GM18505 (cell line): Measurements from ENCODE around the gene ERBB4.

ENCODE experiments used
- ATAC-seq: cut with Tn5 transposase; IDR thresholded peaks from one replicate; pipeline ENCODE4 v1.9.1; 2021; ENCODE audit not compliant: unreplicated experiment
- POLR2A ChIP-seq: IDR thresholded peaks from 4 replicates; pipeline ENCODE4 v1.6.1; 2011; ENCODE audit warnings: borderline replicate concordance; ENCODE audit not compliant: insufficient read depth, insufficient read length; ENCODE audit errors: extremely low read depth

Gene ERBB4

DNA sequence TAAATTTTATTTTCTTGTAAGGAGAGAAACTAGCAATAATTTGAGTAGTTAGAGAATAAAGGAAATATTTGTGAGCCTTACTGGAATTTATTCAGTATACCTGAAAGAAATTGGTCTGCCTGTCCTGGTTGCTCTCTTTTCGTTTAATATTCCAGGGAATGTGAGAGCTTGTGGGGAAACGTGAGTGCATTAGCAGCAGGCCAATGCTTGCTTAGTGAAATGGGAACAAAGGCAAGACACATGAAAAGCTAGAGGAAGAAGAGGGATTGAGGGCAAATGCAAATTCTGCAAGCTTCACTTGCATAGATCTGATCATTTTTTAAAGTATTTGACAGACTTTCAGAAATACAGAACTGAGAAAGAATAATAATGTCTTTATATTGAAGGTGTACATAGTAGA lies 111.0 kb downstream of the ERBB4 start:
- ATAC-seq, result no peak
- no peak for TF ChIP-seq POLR2A

DNA sequence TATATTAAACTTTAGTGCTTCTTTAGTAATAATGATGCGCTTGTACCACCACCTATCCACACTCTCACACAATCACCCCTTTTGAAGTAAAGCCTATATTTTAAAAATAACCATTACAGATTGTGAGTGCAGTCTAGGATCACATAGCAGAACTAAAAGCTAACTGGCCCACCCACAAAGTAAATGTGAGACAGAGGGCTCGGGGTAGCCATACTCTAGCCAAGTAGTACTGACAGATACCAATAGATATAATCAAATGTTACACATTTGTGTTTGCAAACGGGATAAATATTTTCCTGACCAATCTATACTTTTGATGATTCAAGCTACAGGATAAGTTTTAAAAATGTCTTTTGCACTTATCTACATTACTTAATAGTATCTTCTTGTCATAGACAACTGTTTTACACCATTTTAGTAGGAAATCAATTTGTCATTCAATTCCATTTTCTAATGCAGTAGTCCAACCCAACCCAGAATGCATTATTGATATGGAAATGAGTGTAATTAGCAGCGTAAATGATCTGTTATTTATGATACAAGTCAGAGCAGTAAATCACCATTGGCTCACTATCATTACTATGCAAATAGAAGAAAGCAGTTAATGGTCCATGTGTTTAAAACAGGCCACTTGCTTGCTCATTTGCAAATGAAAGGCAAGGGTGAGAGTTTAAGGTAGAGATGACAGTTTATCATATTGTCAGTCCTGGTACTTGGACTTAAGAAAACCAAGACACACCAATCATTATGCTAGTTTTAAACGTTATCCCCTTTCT lies 111.8 kb downstream of the ERBB4 start:
- ATAC-seq, result no peak
- TF ChIP-seq POLR2A, result no peak

DNA sequence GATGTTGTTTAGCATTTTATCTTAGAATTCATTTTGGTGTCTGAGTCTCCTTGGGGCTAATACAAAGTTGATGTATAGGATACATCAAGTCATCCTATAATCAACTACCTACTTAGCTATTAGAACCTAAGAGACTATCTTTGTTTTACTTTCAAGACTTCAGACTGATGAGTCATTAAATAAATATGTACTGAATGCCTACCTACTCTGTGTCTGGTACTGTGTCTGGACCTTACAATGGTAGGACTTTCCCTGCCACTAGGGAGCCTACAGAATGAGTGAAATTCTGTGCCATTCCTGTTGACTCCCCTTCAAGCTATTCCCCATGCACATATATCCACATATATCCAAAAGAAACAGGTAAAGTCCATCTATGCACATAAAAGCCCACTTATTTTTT lies 114.5 kb downstream of the ERBB4 start:
- no peak for TF ChIP-seq POLR2A
- ATAC-seq, result no peak

DNA sequence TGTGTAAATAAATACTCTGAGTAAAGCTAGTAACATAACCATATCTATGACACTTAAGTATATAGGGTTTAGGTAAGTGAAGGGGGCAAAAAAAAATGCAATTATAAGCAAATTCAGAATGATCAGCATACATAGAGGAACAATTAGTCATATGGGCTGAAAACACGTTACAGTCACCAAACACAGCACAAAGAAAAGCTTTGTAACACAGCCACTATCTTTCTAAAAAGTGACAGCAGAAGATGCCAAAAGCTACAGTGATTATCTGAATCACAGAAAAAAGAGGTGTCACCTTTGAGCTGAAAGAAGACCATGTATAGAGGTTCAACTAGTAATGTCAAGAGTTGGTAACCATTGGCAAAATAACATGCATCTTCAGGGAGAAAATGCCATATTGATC lies 115.5 kb downstream of the ERBB4 start:
- no peak for ATAC-seq
- no peak for TF ChIP-seq POLR2A

DNA sequence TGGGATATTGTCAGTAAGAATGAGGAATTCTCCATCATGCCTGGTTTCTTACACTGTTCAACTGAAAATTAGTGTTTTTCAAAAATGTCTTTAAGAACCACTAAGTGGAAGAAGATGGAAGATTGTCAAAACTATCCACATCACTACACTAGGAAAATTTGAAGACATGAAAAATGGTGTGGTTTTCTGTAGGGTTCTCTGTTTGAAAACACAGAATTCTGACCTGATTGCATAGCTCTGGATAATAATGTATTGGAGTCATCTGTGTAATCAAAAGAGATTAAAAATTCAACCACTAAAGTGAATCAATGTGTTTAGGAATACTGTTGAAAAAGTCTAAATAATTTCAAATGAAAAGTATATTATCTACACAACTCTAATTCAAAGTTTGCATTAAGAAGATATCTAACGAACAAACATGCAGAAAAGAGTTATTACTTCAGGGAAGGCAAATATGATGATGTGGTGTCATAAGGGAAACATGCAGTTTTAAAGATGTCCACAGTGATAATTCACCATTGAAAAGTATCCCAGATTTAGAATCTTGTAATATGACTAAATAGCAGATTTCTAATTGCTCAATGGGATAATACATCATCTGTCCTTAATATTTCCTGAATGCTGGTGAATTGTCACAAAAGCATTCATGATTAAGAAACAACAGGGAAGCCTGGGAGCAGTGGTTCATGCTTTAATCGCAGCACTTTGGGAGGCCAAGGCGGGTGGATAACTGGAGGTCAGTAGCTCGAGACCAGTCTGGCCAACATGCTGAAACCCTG lies 116.9 kb downstream of the ERBB4 start:
- ATAC-seq, result no peak

DNA sequence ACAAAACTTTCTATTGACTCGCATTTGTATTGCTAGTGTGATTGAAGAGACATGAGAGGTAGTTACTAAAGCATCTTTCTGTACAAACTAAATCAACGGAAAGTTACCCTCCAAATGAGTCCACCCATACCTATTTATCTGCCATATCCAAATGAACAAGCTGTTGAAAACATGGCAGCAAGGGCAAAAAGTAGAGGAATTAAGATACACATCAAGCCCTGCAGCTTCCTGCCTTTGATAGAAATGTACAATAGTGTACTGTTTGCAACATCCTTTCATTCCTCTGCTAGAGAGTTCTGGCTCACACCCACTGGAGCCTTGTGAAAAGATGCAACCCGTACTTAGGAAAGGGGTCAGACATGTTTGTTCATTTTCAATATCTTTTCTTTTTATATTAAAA lies 122.5 kb downstream of the ERBB4 start:
- ATAC-seq, result no peak
- TF ChIP-seq POLR2A, result no peak

More for the DNA sequence above, 116.9 kb downstream of the ERBB4 start:
- no peak for TF ChIP-seq POLR2A

DNA sequence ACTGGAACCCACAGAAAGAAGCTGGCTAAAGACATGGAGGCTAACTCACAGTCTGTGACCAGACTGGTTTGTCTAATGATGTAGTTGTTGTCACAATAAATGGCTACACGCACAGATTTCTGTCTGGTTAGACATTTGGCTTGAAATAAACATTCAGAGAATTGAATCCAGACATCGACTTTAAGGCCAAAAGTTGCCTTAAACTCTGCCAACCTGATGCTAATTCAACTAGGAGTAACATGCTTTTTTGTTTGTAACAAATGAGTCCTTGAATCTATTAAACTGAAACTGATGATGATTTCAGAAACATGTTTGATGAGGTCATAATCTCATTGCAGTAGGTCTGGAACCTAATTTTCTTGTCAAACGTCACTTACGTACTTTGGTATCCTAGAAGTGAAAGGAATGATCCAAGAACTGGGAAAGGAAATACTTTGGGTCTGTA lies 123.8 kb downstream of the ERBB4 start:
- no peak for ATAC-seq
- no peak for TF ChIP-seq POLR2A

DNA sequence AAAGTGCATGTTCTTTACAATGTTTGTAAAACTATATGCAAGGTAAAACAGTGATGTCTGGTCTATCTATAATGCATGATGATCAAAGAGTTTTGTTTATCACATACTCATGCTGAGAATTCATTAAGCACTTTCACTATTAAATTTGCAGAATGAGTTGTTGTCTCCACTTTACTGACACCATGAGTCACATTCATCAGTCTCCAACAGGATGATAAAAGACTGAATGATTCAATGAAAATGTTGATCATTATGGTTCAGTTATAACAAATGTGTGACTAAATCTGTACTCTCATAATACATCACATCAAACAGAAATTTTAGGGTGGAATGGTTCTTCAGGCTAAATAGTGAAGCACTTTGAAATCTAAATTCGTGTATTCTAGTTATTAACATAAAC lies 129.0 kb downstream of the ERBB4 start:
- TF ChIP-seq POLR2A, result no peak
- ATAC-seq, result no peak

DNA sequence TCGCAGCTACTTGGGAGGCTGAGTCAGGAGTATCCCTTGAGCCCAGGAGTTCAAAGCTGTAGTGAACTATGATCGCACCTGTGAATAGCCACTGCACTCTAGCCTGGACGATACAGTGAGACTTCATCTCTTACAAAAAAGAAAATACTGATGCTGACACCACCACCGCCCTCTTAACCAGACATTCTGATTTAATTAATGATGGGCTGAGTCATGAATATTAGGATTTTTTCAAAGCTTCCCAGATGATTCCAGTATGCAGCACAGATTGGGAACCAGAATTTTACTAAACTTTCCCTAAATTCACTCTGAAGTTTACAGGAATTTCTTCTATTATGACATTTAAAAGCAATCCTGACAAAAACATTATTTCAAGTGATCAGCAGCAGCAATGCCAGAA lies 130.1 kb downstream of the ERBB4 start:
- no peak for TF ChIP-seq POLR2A
- ATAC-seq, result no peak

DNA sequence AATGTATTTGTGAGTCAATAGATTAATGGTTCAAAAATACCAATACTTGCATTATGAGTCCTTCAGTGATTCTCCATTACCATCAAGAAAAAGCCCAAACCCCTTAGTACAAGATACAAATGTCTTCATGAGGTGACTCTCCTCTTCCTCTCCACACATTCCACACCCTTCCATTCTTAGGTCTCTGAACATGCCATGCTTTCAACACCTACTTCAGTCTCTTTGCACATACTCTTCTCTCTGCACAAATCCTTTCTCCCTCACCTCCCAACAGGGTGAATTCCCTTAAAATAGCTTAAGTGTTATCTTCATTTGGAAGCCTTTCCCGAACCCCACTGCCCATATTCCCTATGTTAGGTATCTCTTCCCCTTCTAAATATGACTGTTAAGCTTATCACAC lies 131.9 kb downstream of the ERBB4 start:
- ATAC-seq, result no peak

DNA sequence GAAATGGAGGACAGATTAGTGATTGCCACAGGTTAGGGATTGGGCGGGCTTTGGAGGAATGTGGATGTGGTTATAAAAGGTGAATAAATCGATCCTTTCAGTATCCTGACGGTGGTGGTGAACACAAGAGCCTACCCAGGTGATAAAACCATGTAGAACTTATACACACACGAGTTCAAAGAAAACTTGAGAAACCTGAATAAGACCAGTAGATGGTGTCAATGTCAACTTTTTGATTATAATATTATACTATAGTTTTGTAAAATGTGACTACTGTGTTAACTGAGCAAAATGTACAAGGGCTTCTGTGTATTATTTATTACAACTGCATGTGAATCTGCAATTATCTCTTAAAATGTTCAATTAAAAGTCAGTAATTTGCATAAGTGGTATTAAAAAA lies 136.3 kb downstream of the ERBB4 start:
- TF ChIP-seq POLR2A, result no peak
- no peak for ATAC-seq

More for the DNA sequence above, 131.9 kb downstream of the ERBB4 start:
- TF ChIP-seq POLR2A, result no peak

DNA sequence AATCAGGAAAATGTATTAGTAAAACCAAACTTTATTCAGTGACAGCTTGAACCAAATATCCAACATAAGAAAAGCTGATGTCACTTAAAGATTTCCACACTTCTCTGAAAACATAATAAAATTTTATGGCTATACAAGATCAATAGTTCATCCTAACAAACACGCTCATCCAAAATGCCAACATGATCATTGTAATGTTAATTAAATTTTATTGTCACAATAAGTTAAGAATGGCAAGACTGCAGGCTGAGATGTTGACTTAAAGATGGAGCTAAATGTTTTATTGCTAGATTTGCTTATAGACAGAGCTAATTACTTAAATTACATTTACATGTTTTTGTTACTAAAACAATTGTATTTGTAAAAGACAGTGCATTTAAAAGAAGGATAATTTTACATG lies 140.3 kb downstream of the ERBB4 start:
- no peak for ATAC-seq
- TF ChIP-seq POLR2A, result no peak

DNA sequence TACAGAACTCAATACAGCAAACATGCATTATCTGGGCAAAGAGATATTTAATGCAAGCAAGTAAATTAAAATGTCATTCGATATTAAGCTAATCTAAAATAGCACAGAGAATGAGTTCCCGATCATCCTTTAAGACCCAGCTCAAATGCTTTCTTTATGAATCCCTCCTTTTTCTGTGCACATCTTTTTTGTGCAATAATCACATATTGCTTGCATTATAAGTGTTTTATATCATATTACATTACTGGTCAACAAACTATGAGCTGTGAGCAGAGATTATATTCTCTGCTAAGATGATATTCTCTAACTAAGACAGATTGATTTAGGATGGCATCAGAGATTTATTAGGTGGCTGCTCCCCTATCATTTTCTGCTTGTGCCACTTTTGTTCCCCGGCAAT lies 146.1 kb downstream of the ERBB4 start:
- TF ChIP-seq POLR2A, result no peak
- ATAC-seq, result no peak

DNA sequence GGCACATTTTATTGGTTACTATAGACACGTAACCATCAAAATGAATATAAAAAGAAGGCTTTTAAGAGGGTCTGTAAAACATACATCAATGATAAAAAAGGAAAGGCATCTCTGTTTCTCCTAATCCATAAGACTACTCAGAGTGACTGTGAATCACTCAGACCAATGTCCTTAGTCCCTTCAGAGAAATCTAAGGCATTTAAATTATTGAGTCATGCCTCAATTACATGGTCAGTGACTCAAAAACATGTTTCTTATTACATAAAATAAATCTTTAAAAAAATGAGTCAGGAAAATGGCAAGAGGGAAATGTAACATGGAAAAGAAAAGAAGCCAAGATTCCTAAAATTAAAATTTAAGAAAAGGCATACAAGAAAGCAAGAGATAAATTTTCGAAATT lies 146.6 kb downstream of the ERBB4 start:
- no peak for TF ChIP-seq POLR2A
- ATAC-seq, result no peak

DNA sequence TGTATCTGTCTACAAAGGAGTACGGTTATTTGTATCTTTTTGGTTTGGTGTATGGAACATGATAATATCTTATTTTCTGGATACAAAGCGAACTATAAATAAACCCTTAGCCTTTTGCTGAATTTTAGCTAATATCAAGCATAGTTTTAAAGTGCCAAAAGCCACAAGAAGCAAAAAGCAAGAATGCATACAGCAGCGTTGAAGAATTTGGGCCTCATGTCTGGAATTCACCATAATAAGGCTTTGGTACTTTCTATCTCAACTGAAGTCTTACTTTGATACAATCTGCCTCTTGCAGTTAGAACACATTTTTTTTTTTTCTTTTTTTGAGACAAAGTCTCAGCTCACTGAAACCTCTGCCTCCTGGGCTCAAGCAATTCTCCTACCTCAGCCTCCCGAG lies 151.5 kb downstream of the ERBB4 start:
- ATAC-seq, result no peak
- no peak for TF ChIP-seq POLR2A

DNA sequence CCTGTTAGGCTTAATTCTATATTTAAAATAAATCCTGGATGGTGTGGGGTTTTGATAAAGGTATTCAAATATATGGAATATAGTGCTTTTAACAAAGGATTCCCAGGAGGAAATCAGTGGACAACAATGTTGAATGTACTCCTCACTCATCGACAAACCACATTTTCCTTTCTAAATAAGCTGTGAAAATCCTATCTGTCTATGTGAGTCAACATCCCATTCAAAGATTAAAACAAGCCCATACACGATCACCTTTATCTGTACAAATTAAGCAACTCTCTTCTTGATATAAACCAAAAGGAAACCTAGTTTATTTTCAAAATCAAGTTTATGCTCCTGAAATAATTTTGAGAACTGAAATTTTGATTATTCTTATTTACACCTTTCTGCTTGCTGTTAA lies 153.4 kb downstream of the ERBB4 start:
- TF ChIP-seq POLR2A, result no peak
- no peak for ATAC-seq
